Stimulated activated naive CD8-positive, alpha-beta T cell treated with anti-CD3 and anti-CD28 coated beads, Interleukin-15, Interleukin-2, amounts not matched to agents 100 ng/mL and 50 ng/mL, for 24 hours (primary cell): ENCODE results near the gene C10orf88.
A peak's percentile ranks its signal among the peaks of the same experiment; 100 is the strongest.
"Not testable (repeated sequence)": the region's sequence is repeated elsewhere in the genome, so short reads cannot be mapped to it uniquely, and the experiment has no call there.

Experiments
- H3K27ac Mint-ChIP-seq: one replicate; pipeline ENCODE4 v1.8.0; 2021; ENCODE audit warnings: mild to moderate bottlenecking, mixed read lengths
- H3K27me3 Mint-ChIP-seq: one replicate; pipeline ENCODE4 v1.8.0; 2021; ENCODE audit warnings: mixed read lengths
- H3K36me3 Mint-ChIP-seq: one replicate; pipeline ENCODE4 v1.8.0; 2021; ENCODE audit warnings: low read depth, mixed read lengths
- H3K4me1 Mint-ChIP-seq: one replicate; pipeline ENCODE4 v1.8.0; 2021; ENCODE audit warnings: low read depth, mixed read lengths
- H3K4me3 Mint-ChIP-seq: one replicate; pipeline ENCODE4 v1.8.0; 2021; ENCODE audit warnings: mild to moderate bottlenecking, mixed read lengths
- H3K9me3 Mint-ChIP-seq: one replicate; pipeline ENCODE4 v1.8.0; 2021; ENCODE audit warnings: mixed read lengths

Gene C10orf88

DNA sequence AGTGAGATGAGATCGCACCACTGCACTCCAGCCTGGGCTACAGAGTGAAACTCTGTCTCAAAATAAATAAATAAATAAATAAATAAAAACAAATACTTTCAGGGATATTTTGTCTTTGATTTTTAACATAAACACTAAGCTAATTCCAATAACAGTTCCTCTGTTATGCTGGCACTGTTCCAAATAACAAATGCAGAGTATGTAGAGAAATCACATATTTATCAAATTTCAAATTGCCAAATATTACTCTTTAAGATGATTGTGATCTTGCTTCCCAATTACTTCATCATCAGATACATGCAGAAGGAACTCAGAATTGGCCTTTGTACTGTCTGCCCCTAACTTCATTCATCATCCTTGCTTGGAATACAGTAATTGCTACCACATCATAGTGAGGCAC lies 23.9 kb downstream of the C10orf88 start:
- Mint-ChIP-seq H3K27me3 (no peaks in the 10 kb centered on the region), H3K36me3 (peaks cover 19% of the 10 kb centered on the region), H3K4me3 (no peak overlapping the region), H3K9me3 (no peaks in the 10 kb centered on the region), H3K4me1 (no peaks in the 10 kb centered on the region), H3K27ac (no peak overlapping the region)

DNA sequence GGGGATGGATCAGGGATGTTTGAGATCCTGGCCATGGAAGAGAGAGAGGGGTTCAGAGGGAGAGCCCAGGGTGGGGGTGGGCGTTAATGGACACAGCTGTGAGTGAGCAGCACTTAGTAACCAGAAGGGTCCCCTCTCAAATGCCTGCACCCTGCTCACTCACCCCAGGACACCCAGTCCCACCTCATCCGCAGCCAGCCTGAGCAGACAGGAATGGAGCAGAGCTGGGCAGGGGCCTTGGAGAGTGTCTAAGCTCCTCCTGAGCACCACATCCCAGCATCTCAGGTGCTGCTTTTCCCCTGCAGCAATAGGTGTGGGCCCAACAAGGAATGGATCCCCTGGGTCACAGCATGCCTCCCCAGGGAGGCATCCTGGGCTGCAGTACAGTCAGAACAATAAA lies 38.3 kb downstream of the C10orf88 start:
- Mint-ChIP-seq H3K27me3 (peaks cover 9% of the 10 kb centered on the region), H3K9me3 (peaks cover 8% of the 10 kb centered on the region), H3K4me3 (no peak overlapping the region), H3K36me3 (no peaks in the 10 kb centered on the region), H3K27ac (no peak overlapping the region), H3K4me1 (no peaks in the 10 kb centered on the region)

DNA sequence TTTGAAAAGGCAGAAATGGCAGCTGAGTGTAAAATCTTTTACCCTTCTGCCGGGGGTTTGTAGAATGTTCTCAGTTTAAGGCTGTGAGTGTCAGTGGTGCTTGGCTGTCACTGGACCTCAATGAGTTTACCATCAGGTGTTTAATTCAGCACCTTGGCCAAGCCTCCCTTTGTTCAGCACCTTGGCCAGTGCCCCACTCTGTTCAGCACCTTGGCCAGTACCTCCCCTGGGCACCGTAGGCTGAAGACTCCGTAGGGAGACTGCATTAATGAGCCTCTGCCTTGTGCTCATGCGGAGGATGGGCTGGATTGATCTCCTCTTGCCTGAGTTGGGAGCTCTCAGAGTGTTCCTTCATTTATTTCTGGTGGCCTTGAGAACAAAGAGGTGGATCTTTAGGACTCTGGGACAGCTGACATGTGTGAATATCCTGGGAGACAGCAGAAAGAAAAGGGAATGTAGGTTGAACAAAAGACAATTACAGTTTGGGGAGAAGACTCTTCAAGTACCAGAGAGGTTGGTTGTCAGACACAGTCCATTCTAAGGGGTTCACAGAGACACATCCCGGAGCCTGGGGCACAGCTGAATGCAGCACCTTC lies 42.0 kb downstream of the C10orf88 start:
- peaks cover 14% of the 10 kb centered on the region for H3K27me3 Mint-ChIP-seq
- no peaks in the 10 kb centered on the region for H3K4me1 Mint-ChIP-seq
- H3K4me3 Mint-ChIP-seq = no peak overlapping the region
- H3K27ac Mint-ChIP-seq = no peak overlapping the region
- peaks cover 8% of the 10 kb centered on the region for H3K9me3 Mint-ChIP-seq
- H3K36me3 Mint-ChIP-seq = no peaks in the 10 kb centered on the region

DNA sequence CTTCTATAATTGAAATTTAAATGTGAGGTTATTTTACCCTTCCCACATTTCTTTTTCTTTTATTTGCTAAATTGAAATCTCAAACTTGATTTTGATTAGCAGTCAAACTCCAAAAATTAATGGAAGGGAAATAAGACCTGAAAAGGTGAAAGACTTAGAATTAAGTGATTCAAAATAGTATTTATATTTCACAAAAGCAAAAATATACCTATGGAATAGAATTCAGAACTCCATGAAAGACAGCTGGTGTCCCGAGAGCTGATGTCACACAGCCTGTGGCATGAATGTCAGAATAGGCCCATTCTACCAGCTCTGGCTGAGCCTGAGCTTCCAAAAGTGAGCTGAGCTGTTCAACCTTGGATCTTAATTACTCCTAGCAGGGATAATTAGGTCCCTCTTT lies 43.7 kb downstream of the C10orf88 start, which contains the start of gene FAM24A:
Gene FAM24A, plus strand, starts transcription at position 301 of the 400 bp plus-strand sequence. CDS start 1,025 bp downstream, outside the sequence.
- H3K27me3 Mint-ChIP-seq = peaks cover 15% of the 10 kb centered on the region
- H3K9me3 Mint-ChIP-seq = peaks cover 5% of the 10 kb centered on the region
- no peaks in the 10 kb centered on the region for H3K36me3 Mint-ChIP-seq
- H3K4me1 Mint-ChIP-seq = no peaks in the 10 kb centered on the region
- no peak within 1 kb of the TSS for H3K27ac Mint-ChIP-seq
- H3K4me3 Mint-ChIP-seq = no peak within 1 kb of the TSS

DNA sequence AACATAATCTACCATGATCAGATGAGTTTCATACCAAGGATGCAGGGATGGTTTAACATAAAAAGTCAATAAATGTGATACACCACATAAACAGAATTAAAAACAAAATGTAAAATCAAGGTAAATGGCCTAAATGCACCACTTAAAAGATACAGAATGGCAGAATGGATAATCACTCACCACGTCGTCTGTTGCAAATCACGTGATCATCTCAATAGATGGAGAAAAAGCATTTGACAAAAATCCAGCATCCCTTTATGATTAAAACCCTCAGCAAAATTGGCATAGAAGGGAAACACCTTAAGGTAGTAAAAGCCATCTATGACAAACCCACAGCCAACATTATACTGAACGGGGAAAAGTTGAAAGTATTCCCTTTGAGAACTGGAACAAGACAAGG lies 50.2 kb downstream of the C10orf88 start:
- not testable (repeated sequence) for H3K4me1 Mint-ChIP-seq, H3K4me3 Mint-ChIP-seq, H3K27ac Mint-ChIP-seq, H3K36me3 Mint-ChIP-seq
- H3K9me3 Mint-ChIP-seq = peaks cover 24% of the 10 kb centered on the region
- peaks cover 51% of the 10 kb centered on the region for H3K27me3 Mint-ChIP-seq

DNA sequence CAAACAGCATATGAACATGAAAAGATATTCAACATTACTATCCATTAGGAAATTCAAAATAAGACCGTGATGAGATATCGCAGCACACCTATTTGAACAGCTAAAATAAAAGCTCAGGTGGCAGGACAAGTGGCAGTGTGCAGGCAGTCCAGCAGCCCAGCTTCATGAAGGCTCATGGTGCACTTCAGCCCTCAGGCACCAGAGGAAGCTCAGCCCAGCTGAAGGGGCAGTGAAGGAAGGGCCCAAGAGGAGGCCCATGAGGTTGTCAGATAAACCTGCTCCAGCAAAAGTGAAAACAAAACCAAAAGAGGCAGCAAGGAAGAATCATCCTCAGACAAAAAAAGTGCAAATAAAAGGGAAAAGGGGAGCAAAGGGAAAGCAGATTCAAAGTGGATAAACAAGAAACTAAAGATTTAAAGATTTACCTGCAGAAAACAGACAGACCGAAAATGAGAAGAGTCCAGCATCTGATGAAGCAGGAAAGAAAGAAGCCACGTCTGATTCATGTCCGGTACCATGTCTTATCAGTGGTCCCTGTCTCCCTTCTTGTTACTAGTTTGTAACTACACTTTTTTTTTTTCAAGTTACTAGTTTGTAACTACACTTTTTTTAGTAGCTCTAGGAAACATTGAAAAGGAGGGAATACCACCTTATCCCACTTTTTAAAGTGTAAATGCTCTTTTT lies 59.6 kb downstream of the C10orf88 start:
- H3K4me1 Mint-ChIP-seq = peaks cover 3% of the 10 kb centered on the region
- H3K9me3 Mint-ChIP-seq = no peaks in the 10 kb centered on the region
- H3K4me3 Mint-ChIP-seq = no peak overlapping the region
- H3K36me3 Mint-ChIP-seq = peaks cover 8% of the 10 kb centered on the region
- no peak overlapping the region for H3K27ac Mint-ChIP-seq
- H3K27me3 Mint-ChIP-seq = no peaks in the 10 kb centered on the region

DNA sequence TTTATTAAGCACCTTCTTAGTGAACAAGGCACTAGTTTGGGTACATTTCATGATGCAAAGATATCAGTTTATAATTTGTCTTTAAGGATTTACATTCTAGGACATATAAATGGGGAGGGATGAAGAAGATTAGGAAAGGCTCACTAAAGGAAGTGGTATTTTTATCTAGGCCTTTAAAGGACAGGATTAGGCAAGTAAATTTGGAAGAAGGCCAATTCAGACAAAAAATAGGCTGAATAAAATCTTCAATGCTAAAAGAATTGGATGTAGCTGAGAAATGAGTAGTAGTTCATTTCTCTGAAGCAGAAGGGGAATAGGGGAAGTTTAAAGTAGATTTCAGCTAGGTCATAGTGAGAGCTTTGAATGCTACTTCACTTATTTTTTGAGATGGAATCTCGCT lies 69.9 kb downstream of the C10orf88 start:
- Mint-ChIP-seq H3K4me3 (no peak overlapping the region), H3K27me3 (no peaks in the 10 kb centered on the region), H3K9me3 (no peaks in the 10 kb centered on the region), H3K4me1 (peaks cover 34% of the 10 kb centered on the region), H3K27ac (no peak overlapping the region), H3K36me3 (peaks cover 22% of the 10 kb centered on the region)

DNA sequence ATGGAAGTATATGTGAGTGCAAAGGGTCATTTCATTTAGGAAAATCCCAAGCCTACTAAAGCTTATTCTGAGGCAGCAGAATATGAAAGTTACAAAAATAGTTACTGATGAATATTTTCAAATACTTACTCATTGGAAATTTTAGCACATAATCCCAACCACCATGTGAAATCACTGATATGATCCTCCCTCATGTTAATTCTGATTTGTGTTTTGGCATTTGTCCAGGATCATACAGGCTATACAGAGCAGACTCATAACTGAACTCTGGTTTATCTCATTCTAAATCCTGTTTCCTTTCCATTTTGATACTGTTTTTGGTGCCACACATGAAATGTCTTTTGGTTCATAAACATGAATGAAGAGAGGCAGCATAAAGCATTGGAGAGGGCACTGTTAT lies 71.3 kb downstream of the C10orf88 start:
- H3K9me3 Mint-ChIP-seq = no peaks in the 10 kb centered on the region
- peaks cover 29% of the 10 kb centered on the region for H3K36me3 Mint-ChIP-seq
- no peaks in the 10 kb centered on the region for H3K27me3 Mint-ChIP-seq
- H3K4me3 Mint-ChIP-seq = peak overlapping the region; percentile 30
- peak overlapping the region; percentile 8 for H3K27ac Mint-ChIP-seq
- H3K4me1 Mint-ChIP-seq = peaks cover 47% of the 10 kb centered on the region
